C4-2B (cell line): ENCODE data around the gene CLDN4.

Experiments used
- CTCF ChIP-seq: fragments of 450-650 bp; conservative IDR thresholded peaks from 2 replicates; pipeline ENCODE4 v1.5.1; 2017; ENCODE audit warnings: mild to moderate bottlenecking
- ZFX ChIP-seq: fragments of 450-650 bp; IDR thresholded peaks from 2 replicates; pipeline ENCODE4 v1.6.1; 2017

DNA sequence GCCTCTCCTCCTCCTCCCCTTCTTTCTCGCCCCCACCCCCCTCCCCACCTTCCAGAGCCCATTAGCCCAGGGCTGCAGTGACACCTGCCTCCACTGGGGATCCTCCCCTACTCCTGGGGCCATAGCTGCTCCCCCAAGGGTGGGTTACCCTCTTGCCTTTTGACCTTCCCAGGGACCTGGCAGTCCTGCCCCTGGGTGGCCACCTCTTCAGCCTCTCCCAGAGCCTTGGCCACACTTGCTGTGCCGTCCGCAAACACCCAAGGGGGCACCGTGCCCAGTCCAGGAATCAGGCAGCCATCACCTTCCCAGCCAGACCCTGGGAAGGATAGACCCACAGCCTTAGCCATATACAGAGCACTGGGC, 19.8 kb upstream of the CLDN4 start:
- no peak for TF ChIP-seq CTCF
- no peak for TF ChIP-seq ZFX
